Stomach (tissue), 9 donors: Measurements from ENCODE around the gene HDAC10. TPM values are rescaled to one million over a fixed set of nuclear protein-coding genes. Genes with fewer than 3 reads are reported as not detected.

ENCODE experiments used
- DNase-seq, 2 donors: peaks; one replicate each; pipeline versions ENCODE4 v3.0.0 to v3.0.0-alpha.2; 2013 to 2019
- H3K27ac ChIP-seq, 5 donors: fragments of 200-600 bp in 4 of 5; sonication (generic) in 4 of 5; one replicate each; pipeline ENCODE4 v1.5.1; 2013 to 2019; ENCODE audit warnings: mild to moderate bottlenecking in 1 of 5, moderate library complexity in 1 of 5
- H3K27me3 ChIP-seq, 3 donors: fragments of 200-600 bp; sonication (generic); one replicate each; pipeline ENCODE4 v1.5.1; 2017 to 2019; ENCODE audit warnings: mixed run types in 1 of 3
- H3K36me3 ChIP-seq, 4 donors: fragments of 200-600 bp; sonication (generic); 1 replicate in 3 of 4; 2 replicates in 1 of 4; pipeline ENCODE4 v1.5.1; 2016 to 2019
- H3K4me1 ChIP-seq, 4 donors: fragments of 200-600 bp; sonication (generic); one replicate each; pipeline ENCODE4 v1.5.1; 2016 to 2019
- H3K4me3 ChIP-seq, 4 donors: fragments of 200-600 bp; sonication (generic) in 3 of 4; one replicate each; pipeline ENCODE4 v1.5.1; 2016 to 2019; ENCODE audit warnings: mild to moderate bottlenecking in 1 of 4
- H3K9me3 ChIP-seq, 4 donors: fragments of 200-600 bp; sonication (generic); one replicate each; pipeline ENCODE4 v1.5.1; 2016 to 2019
- CTCF ChIP-seq, 7 experiments: fragments of 450-650 bp in 4 of 7; fragments of 200-600 bp in 3 of 7; sonication (generic) in 3 of 7; IDR thresholded peaks; one replicate each; pipeline ENCODE4 v1.5.1; 2016 to 2019; ENCODE audit warnings: antibody characterized with exemption in 7 of 7, control low read depth in 2 of 7, mild to moderate bottlenecking in 1 of 7
- EP300 ChIP-seq: sonication (generic); formaldehyde crosslinking; IDR thresholded peaks from one replicate; pipeline ENCODE4 v1.6.1; 2017; ENCODE audit warnings: antibody characterized with exemption
- POLR2A ChIP-seq, 4 donors: fragments of 450-650 bp; IDR thresholded peaks; one replicate each; pipeline ENCODE4 v1.6.1; 2016; ENCODE audit warnings: antibody characterized with exemption in 4 of 4, control low read depth in 2 of 4, mild to moderate bottlenecking in 1 of 4, moderate library complexity in 1 of 4
- POLR2AphosphoS5 ChIP-seq, 3 donors: sonication (generic); formaldehyde crosslinking; IDR thresholded peaks; one replicate each; pipeline ENCODE4 v1.6.1; 2016; ENCODE audit warnings: antibody characterized with exemption in 3 of 3
- WGBS, 5 donors: extraction: QIAGEN DNeasy Blood & Tissue Kit in 3 of 5; methylation state at CpG; one replicate each; pipeline versions ENCODE4 v1.1.5 to v1.1.7; 2013 to 2018; 5-methylcytosine and 5-hydroxymethylcytosine counted together
- intact Hi-C: fragments of 100-400 bp; cut with DNase I; formaldehyde crosslinking; loops from one replicate; pipeline ENCODE4 v1.15.1; 2023; ENCODE audit warnings: low total_unique reads
- polyA plus RNA-seq, 3 donors: library from polyadenylated mRNA; stranded (reverse); fragments of 200-250 nt; gene quantifications; one replicate each; pipeline ENCODE4 v1.2.3, GENCODE V29; 2013
- total RNA-seq, 5 donors: library from RNA; depleted of rRNA; stranded (reverse); fragments of >200 nt; gene quantifications; one replicate each; pipeline versions ENCODE4 v1.1.0 to v1.2.3, GENCODE V29; 2014 to 2016
- donor health status: healthy with polysubstance abuse.
- donor health status: Bipolar disorder and iron deficiency.
- donor health status: healthy.

Gene HDAC10
- total and polyA plus RNA-seq, 8 donors: 15.4 to 156 (median 41.8) TPM

GRCh38 chr22:50232481-50233151, 18.4 kb downstream of the HDAC10 start:
- TF ChIP-seq CTCF (IDR thresholded peaks at IDR 0.05): no peak
- no peak for TF ChIP-seq EP300
- TF ChIP-seq POLR2AphosphoS5 (IDR thresholded peaks at IDR 0.05): no peak
- H3K36me3 ChIP-seq: peaks cover 20 to 86% (median 76%) of the 10 kb centered on the region in 4 donors
- H3K9me3 ChIP-seq: no peaks in the 10 kb centered on the region
- H3K4me3 ChIP-seq: no peak overlapping the region
- H3K27me3 ChIP-seq: no peaks in the 10 kb centered on the region
- no peak overlapping the region for H3K27ac ChIP-seq
- DNase-seq: no peak
- 89 to 96% (median 94%) methylated on average over 20 of the region's 20 CpGs for WGBS, 5 donors
- intact Hi-C loops: no loop called here
- H3K4me1 ChIP-seq: peaks cover 0 to 7% (median 0%) of the 10 kb centered on the region in 4 donors

GRCh38 chr22:50229370-50229769, 21.7 kb downstream of the HDAC10 start:
- TF ChIP-seq EP300: no peak
- no peak for TF ChIP-seq POLR2AphosphoS5 (IDR thresholded peaks at IDR 0.05)
- TF ChIP-seq CTCF (IDR thresholded peaks at IDR 0.05): no peak
- TF ChIP-seq POLR2A (IDR thresholded peaks at IDR 0.05): no peak
- Histone ChIP-seq H3K9me3 (no peaks in the 10 kb centered on the region), H3K27me3 (no peaks in the 10 kb centered on the region), H3K27ac (no peak overlapping the region), H3K4me3 (no peak overlapping the region), H3K36me3 (peaks cover 47 to 93% (median 88%) of the 10 kb centered on the region in 4 donors), H3K4me1 (no peaks in the 10 kb centered on the region)
- intact Hi-C loops: no loop called here
- DNase-seq: no peak
- 87 to 96% (median 95%) methylated on average over 13 to 16 of the region's 16 CpGs for WGBS, 5 donors

GRCh38 chr22:50228366-50228765, 22.7 kb downstream of the HDAC10 start:
- intact Hi-C loops: no loop called here
- WGBS, 5 donors: 94 to 100% (median 98%) methylated on average over 4 to 9 of the region's 9 CpGs
- H3K9me3 ChIP-seq: no peaks in the 10 kb centered on the region
- no peak overlapping the region for H3K27ac ChIP-seq
- DNase-seq: no peak
- no peaks in the 10 kb centered on the region for H3K4me1 ChIP-seq
- H3K27me3 ChIP-seq: no peaks in the 10 kb centered on the region
- TF ChIP-seq POLR2A (IDR thresholded peaks at IDR 0.05) (no peak), CTCF (IDR thresholded peaks at IDR 0.05) (no peak), EP300 (no peak)
- peaks cover 56 to 97% (median 95%) of the 10 kb centered on the region in 4 donors for H3K36me3 ChIP-seq
- no peak overlapping the region for H3K4me3 ChIP-seq

GRCh38 chr22:50227579-50228215, 23.4 kb downstream of the HDAC10 start:
- Histone ChIP-seq H3K4me1 (no peaks in the 10 kb centered on the region), H3K27me3 (no peaks in the 10 kb centered on the region), H3K9me3 (no peaks in the 10 kb centered on the region), H3K36me3 (peaks cover 60 to 97% (median 95%) of the 10 kb centered on the region in 4 donors), H3K4me3 (no peak overlapping the region), H3K27ac (no peak overlapping the region)
- intact Hi-C loops: no loop called here
- TF ChIP-seq EP300 (no peak), CTCF (IDR thresholded peaks at IDR 0.05) (no peak), POLR2A (IDR thresholded peaks at IDR 0.05) (no peak), POLR2AphosphoS5 (IDR thresholded peaks at IDR 0.05) (no peak)
- DNase-seq: no peak
- WGBS, 5 donors: 88 to 94% (median 94%) methylated on average over 12 to 25 of the region's 25 CpGs
